OCI-LY3 (cell line): ENCODE measurements around the gene ZNF213.

ENCODE experiments used
- EZH2phosphoT487 ChIP-seq: fragments of 200-600 bp; shearing (Covaris generic); IDR thresholded peaks from 2 replicates; pipeline ENCODE4 v1.6.1; 2018; ENCODE audit warnings: antibody characterized with exemption, mixed run types, low read depth
- TF ChIP-seq, protein P1 (sequence below): fragments of 200-600, 300-600 bp; sonication (generic); IDR thresholded peaks from 2 replicates; pipeline ENCODE4 v1.5.1; 2014; ENCODE audit warnings: antibody characterized with exemption, low read length, low read depth

DNA sequence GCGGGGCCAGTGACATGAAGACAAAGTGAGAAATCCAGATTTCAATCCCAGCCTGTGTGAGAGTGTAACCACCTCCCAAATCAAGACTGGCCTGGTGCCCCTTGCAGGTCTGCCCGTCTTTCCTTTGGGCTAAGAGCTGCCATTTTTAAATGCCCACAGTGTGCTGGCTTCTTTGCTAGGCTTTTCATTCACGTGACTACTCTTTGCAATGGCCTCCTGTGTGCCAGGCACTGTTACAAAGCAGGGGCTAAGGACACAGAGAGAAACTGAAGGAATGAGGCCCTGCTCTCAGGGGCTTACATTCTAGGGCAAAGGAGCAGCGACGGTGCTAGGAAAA, 35.5 kb upstream of the ZNF213 start:
- TF ChIP-seq, protein P1, sequence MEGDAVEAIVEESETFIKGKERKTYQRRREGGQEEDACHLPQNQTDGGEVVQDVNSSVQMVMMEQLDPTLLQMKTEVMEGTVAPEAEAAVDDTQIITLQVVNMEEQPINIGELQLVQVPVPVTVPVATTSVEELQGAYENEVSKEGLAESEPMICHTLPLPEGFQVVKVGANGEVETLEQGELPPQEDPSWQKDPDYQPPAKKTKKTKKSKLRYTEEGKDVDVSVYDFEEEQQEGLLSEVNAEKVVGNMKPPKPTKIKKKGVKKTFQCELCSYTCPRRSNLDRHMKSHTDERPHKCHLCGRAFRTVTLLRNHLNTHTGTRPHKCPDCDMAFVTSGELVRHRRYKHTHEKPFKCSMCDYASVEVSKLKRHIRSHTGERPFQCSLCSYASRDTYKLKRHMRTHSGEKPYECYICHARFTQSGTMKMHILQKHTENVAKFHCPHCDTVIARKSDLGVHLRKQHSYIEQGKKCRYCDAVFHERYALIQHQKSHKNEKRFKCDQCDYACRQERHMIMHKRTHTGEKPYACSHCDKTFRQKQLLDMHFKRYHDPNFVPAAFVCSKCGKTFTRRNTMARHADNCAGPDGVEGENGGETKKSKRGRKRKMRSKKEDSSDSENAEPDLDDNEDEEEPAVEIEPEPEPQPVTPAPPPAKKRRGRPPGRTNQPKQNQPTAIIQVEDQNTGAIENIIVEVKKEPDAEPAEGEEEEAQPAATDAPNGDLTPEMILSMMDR: no peak
- no peak for TF ChIP-seq EZH2phosphoT487
